SJCRH30 (cell line): ENCODE measurements around the gene FOXP4. TPM values are rescaled to one million over a fixed set of nuclear protein-coding genes. Genes with fewer than 3 reads are reported as not detected.
A peak's percentile ranks its signal among the peaks of the same experiment; 100 is the strongest.

Source experiments
- DNase-seq, 2 experiments: peaks; one replicate each; pipeline ENCODE4 v3.0.0-alpha.2; 2015 to 2020
- H3K27ac ChIP-seq: fragments of 250-450 bp; sonication (Bioruptor Pico); 2 replicates; pipeline ENCODE4 v1.5.1; 2020; ENCODE audit warnings: mild to moderate bottlenecking, moderate library complexity
- H3K27me3 ChIP-seq: fragments of 250-450 bp; sonication (Bioruptor Pico); 2 replicates; pipeline ENCODE4 v1.5.1; 2020; ENCODE audit warnings: mild to moderate bottlenecking, moderate library complexity
- H3K36me3 ChIP-seq: fragments of 250-450 bp; sonication (Bioruptor Pico); 2 replicates; pipeline ENCODE4 v1.5.1; 2020; ENCODE audit warnings: mild to moderate bottlenecking, moderate library complexity
- H3K4me1 ChIP-seq: fragments of 250-450 bp; sonication (Bioruptor Pico); 2 replicates; pipeline ENCODE4 v1.5.1; 2020; ENCODE audit warnings: mild to moderate bottlenecking, moderate library complexity
- H3K4me3 ChIP-seq: fragments of 250-450 bp; sonication (Bioruptor Pico); 2 replicates; pipeline ENCODE4 v1.5.1; 2020; ENCODE audit warnings: mild to moderate bottlenecking, moderate library complexity
- H3K9me3 ChIP-seq: fragments of 250-450 bp; sonication (Bioruptor Pico); replicated peaks from 2 replicates; pipeline ENCODE4 v1.5.1; 2020; ENCODE audit warnings: mild to moderate bottlenecking, moderate library complexity
- total RNA-seq: library from RNA; depleted of rRNA; stranded (reverse); fragments of >200 nt; shearing (Covaris generic); gene quantifications from 2 replicates; pipeline ENCODE4 v1.2.3, GENCODE V29; 2014

The FOXP4 gene
- total RNA-seq, 1 experiment from 2014 or later: 9.2 TPM

- no peak for DNase-seq
- H3K36me3 ChIP-seq: peaks cover 25% of the 10 kb centered on the region
- H3K9me3 ChIP-seq: no peaks in the 10 kb centered on the region
- H3K27ac ChIP-seq: peak overlapping the region; percentile 34
- no peak overlapping the region for H3K4me3 ChIP-seq
- no peaks in the 10 kb centered on the region for H3K27me3 ChIP-seq
- H3K4me1 ChIP-seq: peaks cover 72% of the 10 kb centered on the region
Observed at GRCh38 chr6:41642960-41643898, 97.0 kb downstream of the FOXP4 start.

GRCh38 chr6:41643899-41644269 is 97.7 kb downstream of the FOXP4 start:
- peaks cover 79% of the 10 kb centered on the region for H3K4me1 ChIP-seq

GRCh38 chr6:41644297-41644879 is 98.2 kb downstream of the FOXP4 start:
- Histone ChIP-seq H3K36me3 (peaks cover 30% of the 10 kb centered on the region), H3K27ac (peak overlapping the region; percentile 34), H3K9me3 (no peaks in the 10 kb centered on the region), H3K4me3 (no peak overlapping the region), H3K4me1 (peaks cover 82% of the 10 kb centered on the region), H3K27me3 (no peaks in the 10 kb centered on the region)
- DNase-seq: peak; percentile 64 to 70

More at GRCh38 chr6:41643899-41644269, 97.7 kb downstream of the FOXP4 start:
- H3K4me3 ChIP-seq: no peak overlapping the region
- peaks cover 27% of the 10 kb centered on the region for H3K36me3 ChIP-seq
- H3K27me3 ChIP-seq: no peaks in the 10 kb centered on the region
- no peaks in the 10 kb centered on the region for H3K9me3 ChIP-seq
- H3K27ac ChIP-seq: peak overlapping the region; percentile 34
- no peak for DNase-seq

GRCh38 chr6:41645007-41645618 is 98.9 kb downstream of the FOXP4 start:
- Histone ChIP-seq H3K27ac (peak overlapping the region; percentile 34; the same call in 1 of the 2 replicates), H3K36me3 (peaks cover 36% of the 10 kb centered on the region), H3K9me3 (no peaks in the 10 kb centered on the region), H3K4me3 (no peak overlapping the region), H3K27me3 (no peaks in the 10 kb centered on the region), H3K4me1 (peaks cover 83% of the 10 kb centered on the region)
- no peak for DNase-seq

GRCh38 chr6:41646026-41646795 is 100.0 kb downstream of the FOXP4 start:
- DNase-seq: no peak
- no peaks in the 10 kb centered on the region for H3K9me3 ChIP-seq
- H3K27me3 ChIP-seq: no peaks in the 10 kb centered on the region
- H3K27ac ChIP-seq: no peak overlapping the region
- H3K36me3 ChIP-seq: peaks cover 44% of the 10 kb centered on the region
- no peak overlapping the region for H3K4me3 ChIP-seq
- peaks cover 72% of the 10 kb centered on the region for H3K4me1 ChIP-seq

- Histone ChIP-seq H3K27me3 (no peaks in the 10 kb centered on the region), H3K4me1 (peaks cover 63% of the 10 kb centered on the region), H3K27ac (no peak overlapping the region; the same call in 1 of the 2 replicates), H3K4me3 (no peak overlapping the region), H3K36me3 (peaks cover 47% of the 10 kb centered on the region), H3K9me3 (no peaks in the 10 kb centered on the region)
- no peak for DNase-seq
Observed at GRCh38 chr6:41647061-41647511, 100.9 kb downstream of the FOXP4 start.

GRCh38 chr6:41648070-41648585 is 101.9 kb downstream of the FOXP4 start:
- peaks cover 53% of the 10 kb centered on the region for H3K4me1 ChIP-seq
- no peaks in the 10 kb centered on the region for H3K9me3 ChIP-seq
- no peak overlapping the region for H3K4me3 ChIP-seq
- no peak for DNase-seq
- no peaks in the 10 kb centered on the region for H3K27me3 ChIP-seq
- H3K27ac ChIP-seq: peak overlapping the region; percentile 79
- peaks cover 53% of the 10 kb centered on the region for H3K36me3 ChIP-seq

DNA sequence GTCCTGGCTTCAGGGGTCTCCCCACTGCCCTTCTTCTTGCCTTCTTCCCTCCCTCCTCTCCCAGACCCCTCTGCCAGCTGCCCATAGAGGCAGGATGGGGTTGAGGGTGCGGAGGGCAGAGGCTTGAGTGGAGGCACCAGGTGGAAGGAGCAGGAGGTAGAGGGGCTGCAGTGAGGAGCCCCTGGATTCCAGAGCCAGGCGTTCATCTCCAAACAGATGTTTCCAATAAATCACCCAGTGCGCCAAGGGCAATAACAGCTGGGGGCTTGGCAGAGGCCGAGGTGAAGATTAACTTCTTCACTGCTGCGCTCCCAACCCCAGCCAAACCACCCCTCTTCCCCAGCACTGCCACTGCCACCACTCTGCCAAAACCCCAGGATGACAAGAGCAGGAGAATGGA is 102.7 kb downstream of the FOXP4 start:
- Histone ChIP-seq H3K4me1 (peaks cover 47% of the 10 kb centered on the region), H3K27me3 (no peaks in the 10 kb centered on the region), H3K9me3 (no peaks in the 10 kb centered on the region), H3K36me3 (peaks cover 53% of the 10 kb centered on the region), H3K4me3 (no peak overlapping the region), H3K27ac (peak overlapping the region; percentile 79)
- DNase-seq: peak; percentile 92 to 96

GRCh38 chr6:41649596-41649995 is 103.4 kb downstream of the FOXP4 start:
- Histone ChIP-seq H3K9me3 (no peaks in the 10 kb centered on the region), H3K36me3 (peaks cover 53% of the 10 kb centered on the region), H3K4me1 (peaks cover 45% of the 10 kb centered on the region), H3K4me3 (no peak overlapping the region), H3K27me3 (no peaks in the 10 kb centered on the region), H3K27ac (peak overlapping the region; percentile 79)
- no peak for DNase-seq

- Histone ChIP-seq H3K36me3 (peaks cover 53% of the 10 kb centered on the region), H3K27ac (no peak overlapping the region), H3K9me3 (no peaks in the 10 kb centered on the region), H3K4me3 (no peak overlapping the region), H3K27me3 (no peaks in the 10 kb centered on the region), H3K4me1 (peaks cover 44% of the 10 kb centered on the region)
- DNase-seq: no peak
Observed at GRCh38 chr6:41650120-41650519, 103.9 kb downstream of the FOXP4 start.

DNA sequence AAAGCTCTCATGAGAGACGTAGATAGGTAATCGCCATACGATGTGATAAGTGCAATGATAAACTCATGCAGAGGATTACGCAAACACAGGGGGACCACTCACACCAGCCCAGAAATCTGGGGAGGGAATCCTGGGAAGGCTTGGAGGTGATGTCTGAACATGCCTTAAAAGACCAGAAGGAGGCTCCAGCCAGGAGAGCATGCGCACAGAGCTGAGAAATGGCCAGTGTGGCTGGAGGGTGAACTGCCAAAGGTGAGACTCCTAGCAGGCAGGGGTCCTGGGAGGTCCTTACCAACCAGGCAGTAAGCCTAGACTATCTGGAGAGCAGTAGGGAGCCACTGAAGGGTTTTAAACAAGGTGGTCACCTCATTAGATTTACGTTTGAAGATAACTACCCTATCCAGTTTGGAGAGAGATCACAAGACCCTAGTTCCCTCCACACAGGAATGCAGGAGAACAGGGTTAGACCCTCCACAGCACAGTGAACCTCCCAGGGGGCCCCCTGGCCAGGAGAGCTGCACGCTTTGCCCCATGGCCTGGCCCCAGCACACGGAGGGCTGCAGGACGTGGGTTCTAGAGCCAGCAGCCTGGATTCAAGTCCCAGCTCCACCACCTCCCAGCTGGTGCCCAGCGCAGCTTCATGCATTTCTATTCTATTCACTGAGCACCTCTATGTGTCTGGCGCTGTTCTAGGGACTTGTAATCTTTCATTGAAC is 105.2 kb downstream of the FOXP4 start:
- H3K4me3 ChIP-seq: no peak overlapping the region
- H3K36me3 ChIP-seq: peaks cover 50% of the 10 kb centered on the region
- peaks cover 44% of the 10 kb centered on the region for H3K4me1 ChIP-seq
- DNase-seq: no peak
- no peaks in the 10 kb centered on the region for H3K27me3 ChIP-seq
- no peaks in the 10 kb centered on the region for H3K9me3 ChIP-seq
- H3K27ac ChIP-seq: no peak overlapping the region
